ENCODE measurements around the gene SCN10A. TPM values are rescaled to one million over a fixed set of nuclear protein-coding genes. Genes with fewer than 3 reads are reported as not detected.

The SCN10A gene
- polyA plus RNA-seq, 2 of the 4 experiments (the other 2 are of a cell fraction), result not detected

- DNase-seq (ENCODE audit: low read depth in 1 of 2, low spot score in 1 of 2), result no peak
- Histone ChIP-seq H3K9me3 (no peaks in the 10 kb centered on the region), H3K4me2 (no peak overlapping the region), H3K27ac (no peak overlapping the region), H3K4me3 (no peak overlapping the region), H3K4me1 (0 out of 3 replicates have a peak, but pooled peaks cover 4% of the 10 kb centered on the region)
- 11% methylated on average over 3 of the region's 3 CpGs for WGBS (ENCODE audit: missing lambda C conversion rate)
- CTCF ChIA-PET, result interaction anchor here (1.0 kb wide), 1 partner anchor 13 kb away, joined by 3 read pairs; no protein-coding TSS in a partner anchor
- no peak for FAIRE-seq
- POLR2A ChIA-PET, result no interaction called here
- ATAC-seq, result no peak
- no peak for TF ChIP-seq FOSL2 (IDR thresholded peaks at IDR 0.05)
- no peak for TF ChIP-seq FOSL2 (CRISPR knock-in tag; IDR thresholded peaks at IDR 0.05)
- TF ChIP-seq HOXA7 (CRISPR knock-in tag; IDR thresholded peaks at IDR 0.05), result no peak
- TF ChIP-seq HEYL (CRISPR knock-in tag; IDR thresholded peaks at IDR 0.05), result no peak
- TF ChIP-seq ZSCAN20 (CRISPR knock-in tag; IDR thresholded peaks at IDR 0.05), result no peak
- no peak for TF ChIP-seq RCOR1 (IDR thresholded peaks at IDR 0.05; ENCODE audit: low read depth, low read length)
- TF ChIP-seq KDM5A (IDR thresholded peaks at IDR 0.05), result no peak
- no peak for TF ChIP-seq TFCP2L1 (CRISPR knock-in tag; IDR thresholded peaks at IDR 0.05)
- TF ChIP-seq PBX3 (IDR thresholded peaks at IDR 0.05), result no peak
- no peak for TF ChIP-seq KDM1A (IDR thresholded peaks at IDR 0.05; ENCODE audit: low read depth)
- no peak for TF ChIP-seq TP53 (CRISPR knock-in tag; IDR thresholded peaks at IDR 0.05)
- no peak for TF ChIP-seq HES2 (IDR thresholded peaks at IDR 0.05)
These were observed 84.5 kb downstream of the SCN10A start for GRCh38 chr3:38731522-38731921.

GRCh38 chr3:38730281-38730680 is 85.7 kb downstream of the SCN10A start:
- POLR2A ChIA-PET, result no interaction called here
- CTCF ChIA-PET, result interaction anchor here (2.0 kb wide), 1 partner anchor 9 kb away, joined by 5 read pairs; no protein-coding TSS in a partner anchor
- no peak for ATAC-seq
- H3K27ac ChIP-seq, result no peak overlapping the region
- H3K4me3 ChIP-seq, result no peak overlapping the region
- H3K4me1 ChIP-seq, result 0 out of 3 replicates have a peak, but pooled peaks cover 4% of the 10 kb centered on the region
- no peak for FAIRE-seq
- H3K4me2 ChIP-seq, result no peak overlapping the region
- TF ChIP-seq FOSL2 (IDR thresholded peaks at IDR 0.05) (no peak), FOSL2 (CRISPR knock-in tag; IDR thresholded peaks at IDR 0.05) (peak; percentile 72), PHF8 (IDR thresholded peaks at IDR 0.05; ENCODE audit: borderline replicate concordance, low read depth) (no peak)
- no peaks in the 10 kb centered on the region for H3K9me3 ChIP-seq
- DNase-seq (ENCODE audit: low read depth in 1 of 2, low spot score in 1 of 2), result no peak

- ChIA-PET CTCF (interaction anchor here (0.5 to 1.8 kb wide), 2 partner anchors 116 to 670 kb away, joined by 4 to 5 read pairs; no protein-coding TSS in a partner anchor), POLR2A (no interaction called here)
- Histone ChIP-seq H3K9me3 (no peaks in the 10 kb centered on the region), H3K27ac (no peak overlapping the region), H3K4me3 (no peak overlapping the region), H3K4me2 (no peak overlapping the region), H3K4me1 (0 out of 3 replicates have a peak, but pooled peaks cover 4% of the 10 kb centered on the region)
- WGBS (ENCODE audit: missing lambda C conversion rate), result 4% methylated on average over 1 of the region's 1 CpG
- TF ChIP-seq CEBPB (IDR thresholded peaks at IDR 0.05) (no peak), MAFK (IDR thresholded peaks at IDR 0.05; ENCODE audit: partially characterized antibody) (peak; percentile 70)
- ATAC-seq (no peak), DNase-seq (ENCODE audit: low read depth in 1 of 2, low spot score in 1 of 2) (no peak), FAIRE-seq (no peak)
These were observed 88.0 kb downstream of the SCN10A start for GRCh38 chr3:38728008-38728407.

- DNase-seq (ENCODE audit: low read depth in 1 of 2, low spot score in 1 of 2) (no peak), FAIRE-seq (no peak), ATAC-seq (no peak)
- Histone ChIP-seq H3K27ac (no peak overlapping the region), H3K4me1 (0 out of 3 replicates have a peak, but pooled peaks cover 4% of the 10 kb centered on the region), H3K4me3 (no peak overlapping the region), H3K4me2 (no peak overlapping the region), H3K9me3 (no peaks in the 10 kb centered on the region)
- WGBS (ENCODE audit: missing lambda C conversion rate), result 3% methylated on average over 6 of the region's 7 CpGs
- POLR2A ChIA-PET, result no interaction called here
- CTCF ChIA-PET, result interaction anchor here (1.0 to 1.8 kb wide), 3 partner anchors 13 to 281 kb away, joined by 3 to 5 read pairs (median 4); no protein-coding TSS in a partner anchor
- TF ChIP-seq FOSL2 (IDR thresholded peaks at IDR 0.05) (no peak), FOSL2 (CRISPR knock-in tag; IDR thresholded peaks at IDR 0.05) (no peak), USF2 (IDR thresholded peaks at IDR 0.05) (no peak), ZNF302 (CRISPR knock-in tag; IDR thresholded peaks at IDR 0.05) (no peak), HOXA7 (CRISPR knock-in tag; IDR thresholded peaks at IDR 0.05) (no peak), CTCF (IDR thresholded peaks at IDR 0.05) (no peak), JUNB (IDR thresholded peaks at IDR 0.05) (no peak), BHLHE40 (IDR thresholded peaks at IDR 0.05; ENCODE audit: low read depth, low read length) (no peak), MYC (IDR thresholded peaks at IDR 0.05; ENCODE audit: borderline replicate concordance, low read length) (no peak), CHD4 (IDR thresholded peaks at IDR 0.05; ENCODE audit: borderline replicate concordance) (no peak), RFX5 (IDR thresholded peaks at IDR 0.05) (no peak), MAFK (IDR thresholded peaks at IDR 0.05; ENCODE audit: partially characterized antibody) (no peak), RAD21 (conservative IDR thresholded peaks at IDR 0.05 in 1 of 2, IDR thresholded peaks at IDR 0.05 in 1 of 2) (no peak), SMC3 (IDR thresholded peaks at IDR 0.05) (no peak), POLR2AphosphoS2 (conservative IDR thresholded peaks at IDR 0.05; ENCODE audit: low read length) (no peak), CHD2 (IDR thresholded peaks at IDR 0.05; ENCODE audit: low read length, partially characterized antibody) (no peak), PHF8 (IDR thresholded peaks at IDR 0.05; ENCODE audit: borderline replicate concordance, low read depth) (no peak), KDM5A (IDR thresholded peaks at IDR 0.05) (no peak)
These were observed 89.3 kb downstream of the SCN10A start for GRCh38 chr3:38726751-38727150.

All from A549 (cell line).